GM12801 (cell line): ENCODE measurements around the gene ADAM19.

Experiments
- CTCF ChIP-seq: IDR thresholded peaks from one replicate; pipeline ENCODE4 v1.5.1; 2011; ENCODE audit warnings: control low read depth; ENCODE audit not compliant: insufficient read length; ENCODE audit errors: extremely low read depth

ADAM19 gene

DNA sequence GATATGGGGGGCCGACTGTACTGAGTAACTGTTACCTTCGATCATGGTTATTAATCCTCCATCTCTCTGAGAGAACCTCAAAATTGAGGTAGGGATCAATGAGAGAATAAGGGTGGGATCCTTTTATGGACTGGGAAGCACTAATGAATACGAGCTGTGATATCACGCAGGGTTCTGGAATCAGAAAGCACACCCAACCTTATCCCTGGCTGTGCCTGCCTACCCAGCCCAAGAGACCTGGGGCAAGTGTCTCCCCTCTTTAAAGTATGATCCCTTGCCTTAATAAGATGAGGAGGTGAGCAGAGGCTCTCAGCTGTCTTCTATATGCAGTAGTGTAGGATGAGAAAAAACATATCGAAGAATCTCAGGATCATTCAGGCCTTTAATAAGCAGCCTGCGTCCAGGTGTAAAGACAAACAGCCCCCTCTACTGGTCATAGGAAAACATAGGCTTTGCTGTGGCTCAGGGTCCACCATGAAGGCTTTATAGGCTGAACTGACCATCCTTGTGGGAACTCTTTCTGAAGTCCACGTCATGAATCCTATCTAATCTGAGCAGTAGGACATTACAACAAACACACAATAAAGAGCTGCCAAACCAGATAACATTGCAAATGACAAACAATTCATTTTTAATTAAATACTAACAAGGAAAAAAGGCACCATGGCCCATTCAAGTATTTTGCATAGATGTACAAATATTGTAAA, 98.7 kb downstream of the ADAM19 start:
- TF ChIP-seq CTCF = no peak

DNA sequence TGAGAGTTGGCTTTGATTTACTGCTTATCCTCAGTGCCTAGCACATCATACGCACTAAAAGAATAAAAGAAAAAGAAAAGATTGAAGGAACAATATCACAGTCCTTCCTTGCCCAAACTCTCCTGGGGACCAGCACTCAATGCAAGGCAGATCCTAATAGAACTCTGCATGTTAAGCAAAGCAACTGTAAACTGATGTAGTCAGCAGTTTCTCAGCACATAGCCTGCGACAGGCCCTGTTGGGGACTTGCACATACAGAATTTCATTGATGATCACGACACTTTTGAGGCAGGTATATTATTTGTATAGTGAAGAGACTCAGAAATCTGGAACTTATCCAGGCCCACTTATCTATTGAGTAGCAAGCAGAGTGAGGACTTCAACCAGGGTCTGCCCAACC, 100.1 kb downstream of the ADAM19 start:
- TF ChIP-seq CTCF = no peak

DNA sequence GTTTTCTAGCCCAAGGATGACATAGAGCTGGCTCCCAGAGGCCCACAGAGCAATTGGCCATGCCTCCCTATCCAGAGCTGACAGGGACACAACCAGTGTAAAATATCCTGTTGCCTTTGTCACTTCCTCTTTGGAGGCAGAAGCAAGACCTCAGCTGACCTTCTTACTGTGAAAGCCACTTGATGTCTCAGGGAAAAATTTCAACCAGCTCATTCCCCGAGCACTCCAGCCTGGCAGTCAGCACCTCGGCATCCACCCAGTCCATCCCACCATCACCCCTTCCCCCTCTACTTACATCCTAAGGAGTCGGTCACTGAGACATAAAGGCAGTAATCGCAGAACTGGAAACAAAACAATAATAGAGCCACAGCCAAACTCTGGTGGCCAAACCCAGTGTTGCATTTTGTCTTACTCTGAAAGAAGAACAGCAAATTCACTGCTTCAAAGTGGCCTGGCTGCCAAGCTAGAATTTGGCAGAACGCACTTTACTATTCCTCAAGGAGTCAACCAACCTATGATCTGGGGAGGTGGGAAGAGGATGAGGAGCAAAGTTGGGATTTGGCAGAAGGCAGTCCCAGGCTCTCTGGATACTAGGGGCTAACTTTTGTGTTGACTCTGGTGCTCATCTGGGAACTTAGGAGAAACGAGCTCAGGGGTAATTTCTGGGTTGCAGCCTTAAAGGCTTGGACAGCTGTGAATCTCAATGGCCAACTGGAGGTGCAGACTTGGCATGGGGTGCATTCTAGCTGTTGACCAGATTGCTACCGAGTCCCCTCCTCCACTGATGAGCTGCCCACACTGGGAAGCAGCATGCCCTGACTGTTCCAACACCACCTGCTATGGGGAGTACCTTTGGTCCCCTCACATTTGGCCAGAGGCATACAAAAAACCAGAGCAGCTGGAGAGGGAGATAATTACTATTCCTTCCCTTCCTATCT, 101.9 kb downstream of the ADAM19 start:
- no peak for TF ChIP-seq CTCF

GRCh38 chr5:157471709-157472108, 103.9 kb downstream of the ADAM19 start:
- TF ChIP-seq CTCF = no peak

- no peak for TF ChIP-seq CTCF
These were observed 104.9 kb downstream of the ADAM19 start for GRCh38 chr5:157470631-157471030.

DNA sequence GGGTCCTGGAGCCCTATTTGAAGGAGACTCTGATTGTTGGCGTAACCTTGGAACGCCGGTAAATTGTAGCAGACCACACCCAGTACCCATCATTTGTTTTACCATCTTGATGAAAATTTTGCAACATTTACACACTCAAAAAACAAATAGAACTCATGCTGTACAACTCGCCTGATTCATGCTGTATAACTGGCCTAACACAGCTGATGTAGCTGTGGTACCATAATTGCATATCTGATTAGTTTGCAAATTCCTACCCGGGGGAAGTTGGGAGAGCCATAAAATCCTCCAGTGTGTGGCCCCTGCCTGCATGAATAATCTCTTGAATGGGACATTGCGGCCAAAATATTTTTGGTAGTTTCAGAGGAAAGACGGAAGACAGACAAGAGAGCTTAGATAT, 105.9 kb downstream of the ADAM19 start:
- TF ChIP-seq CTCF = no peak

GRCh38 chr5:157469073-157469472, 106.5 kb downstream of the ADAM19 start:
- no peak for TF ChIP-seq CTCF
